Activated T-cell treated with anti-CD3 and anti-CD28 coated beads for 1 hour (primary cell): Measurements from ENCODE around the gene PTPN14.
"Not testable (repeated sequence)": the region's sequence is repeated elsewhere in the genome, so short reads cannot be mapped to it uniquely, and the experiment has no call there.

Source experiments
- DNase-seq: peaks from one replicate; pipeline ENCODE4 v3.0.0-alpha.2; 2020; ENCODE audit warnings: low read depth

Gene PTPN14

DNA sequence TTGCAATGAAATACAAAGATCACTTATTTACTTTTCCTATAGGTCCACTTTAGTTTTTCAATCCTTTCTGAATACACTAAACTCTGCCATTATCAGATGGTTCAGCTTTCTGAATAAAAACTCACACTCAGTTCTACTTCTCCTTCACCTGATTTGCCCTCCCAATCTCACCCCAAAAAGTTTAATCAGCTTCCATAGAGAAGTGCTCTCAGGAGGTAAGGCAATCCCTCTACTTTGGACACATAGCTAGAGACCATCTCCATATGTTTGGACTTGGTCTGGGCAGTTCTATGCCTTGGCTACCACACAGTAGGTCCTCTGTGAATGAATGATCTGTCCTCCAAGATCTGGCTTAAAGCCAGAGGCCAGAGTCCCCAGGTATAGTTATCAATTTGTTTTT, 40.9 kb downstream of the PTPN14 start:
- no peak for DNase-seq

GRCh38 chr1:214509622-214510021, 41.8 kb downstream of the PTPN14 start:
- not testable (repeated sequence) for DNase-seq

DNA sequence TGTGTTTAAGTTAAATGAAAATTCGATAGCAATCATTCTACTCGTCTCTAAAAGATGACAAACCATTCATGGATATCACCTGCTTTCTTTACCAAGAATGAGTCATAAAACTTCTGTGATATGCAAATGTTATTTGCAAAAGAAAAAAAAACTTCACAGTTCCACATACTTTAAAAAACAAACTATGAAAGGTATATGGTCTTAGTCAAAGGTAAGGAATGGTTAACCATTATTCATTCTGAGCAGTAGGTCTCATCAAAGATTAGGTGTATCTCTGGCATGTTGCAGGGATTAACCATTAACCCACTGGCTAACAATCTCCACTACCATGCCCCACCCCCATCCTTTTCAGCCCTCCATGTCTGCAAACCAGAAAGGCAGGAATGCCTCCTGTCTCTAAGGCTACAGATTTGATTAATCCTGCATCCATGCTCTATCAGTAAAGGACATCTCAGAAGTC, 44.4 kb downstream of the PTPN14 start:
- DNase-seq, result no peak

DNA sequence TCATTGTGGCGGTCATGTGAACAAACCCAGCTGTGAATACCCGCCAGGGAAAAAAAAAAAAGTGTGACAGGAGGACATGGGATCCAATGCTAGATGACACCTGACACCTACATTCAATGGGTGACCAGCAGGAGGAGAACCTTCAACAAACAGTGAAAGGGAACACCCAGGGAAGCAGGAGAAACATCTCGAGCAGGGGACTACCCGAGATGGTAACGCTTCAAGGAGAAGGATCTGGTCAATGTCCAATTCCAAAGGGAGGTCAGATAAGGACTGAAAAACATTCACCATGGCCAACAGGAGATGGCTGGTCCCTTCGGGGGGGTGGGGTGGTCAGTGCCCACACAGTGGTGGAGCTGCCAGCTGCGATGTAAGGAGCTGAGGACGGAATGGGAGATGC, 46.3 kb downstream of the PTPN14 start:
- no peak for DNase-seq

GRCh38 chr1:214504330-214504729, 47.1 kb downstream of the PTPN14 start:
- DNase-seq, result no peak

DNA sequence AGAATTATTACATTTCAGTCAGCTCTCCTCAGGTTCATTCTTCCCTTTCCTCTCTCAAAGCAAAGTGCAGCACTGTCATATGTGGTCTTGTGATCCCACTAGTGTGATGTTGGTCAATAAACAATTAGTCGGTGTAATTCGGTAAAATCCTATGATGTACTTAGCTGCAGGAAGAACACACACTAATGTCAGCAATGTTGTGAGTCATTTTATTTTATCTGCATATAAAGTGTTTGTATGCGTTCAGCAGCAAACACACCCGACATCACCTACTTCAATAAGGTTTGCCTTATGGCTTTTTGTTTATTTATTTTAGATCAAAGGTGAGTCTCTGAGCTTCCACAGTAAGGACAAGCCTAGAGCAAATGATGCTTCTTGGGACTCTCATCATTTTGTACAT, 47.8 kb downstream of the PTPN14 start:
- no peak for DNase-seq

DNA sequence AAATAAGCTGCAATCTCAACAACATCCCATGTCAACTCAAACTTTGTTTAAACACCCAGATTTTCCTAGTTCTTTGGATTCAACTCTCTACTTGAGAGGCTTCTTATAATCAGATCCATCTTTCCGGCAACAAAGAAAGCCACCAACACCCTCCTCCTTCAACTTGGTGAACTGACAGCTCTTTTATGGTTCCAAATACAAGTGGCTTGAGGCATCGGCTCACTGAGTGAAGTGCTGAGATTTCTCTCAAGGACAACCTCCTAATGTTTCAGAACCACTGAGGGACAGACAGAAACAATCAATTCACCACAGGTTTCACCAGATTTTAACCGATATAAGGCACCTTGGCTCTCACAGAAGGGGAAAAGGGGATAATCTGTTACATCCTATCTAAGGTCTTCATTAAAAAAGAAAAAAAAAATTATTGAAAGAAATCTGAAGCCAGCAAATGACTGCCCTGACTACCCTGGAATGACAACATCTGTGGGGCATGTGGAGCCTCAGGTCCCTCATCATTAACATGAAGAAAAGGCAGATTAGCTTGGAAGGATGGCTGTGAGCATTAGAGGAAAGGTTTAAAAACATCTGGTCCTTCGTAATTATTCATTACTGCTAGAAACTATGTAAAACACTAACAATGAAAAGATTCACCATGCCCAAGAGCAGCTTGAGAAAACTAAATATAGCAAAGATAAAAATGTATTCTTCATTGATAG, 50.9 kb downstream of the PTPN14 start:
- no peak for DNase-seq

- no peak for DNase-seq
Observed at GRCh38 chr1:214499732-214500131, 51.7 kb downstream of the PTPN14 start.

DNA sequence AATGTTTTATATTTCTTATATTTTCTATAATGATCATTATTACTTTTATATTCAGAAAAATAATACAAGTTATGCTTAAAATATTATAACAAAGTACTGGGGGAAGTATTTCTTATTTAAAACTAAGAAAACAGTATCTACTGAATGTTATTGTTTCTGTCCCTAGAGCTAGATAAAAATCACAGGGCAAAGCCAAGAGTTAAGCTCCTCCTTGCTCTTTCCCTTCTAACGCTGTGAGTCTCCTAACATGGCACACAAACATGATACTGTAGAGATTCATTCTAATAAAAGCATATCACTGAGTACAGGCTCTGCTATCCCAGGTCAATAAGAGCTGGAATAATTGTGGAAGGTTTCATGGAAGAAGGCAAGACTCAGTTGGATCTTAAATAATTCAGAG, 53.4 kb downstream of the PTPN14 start:
- DNase-seq, result no peak

DNA sequence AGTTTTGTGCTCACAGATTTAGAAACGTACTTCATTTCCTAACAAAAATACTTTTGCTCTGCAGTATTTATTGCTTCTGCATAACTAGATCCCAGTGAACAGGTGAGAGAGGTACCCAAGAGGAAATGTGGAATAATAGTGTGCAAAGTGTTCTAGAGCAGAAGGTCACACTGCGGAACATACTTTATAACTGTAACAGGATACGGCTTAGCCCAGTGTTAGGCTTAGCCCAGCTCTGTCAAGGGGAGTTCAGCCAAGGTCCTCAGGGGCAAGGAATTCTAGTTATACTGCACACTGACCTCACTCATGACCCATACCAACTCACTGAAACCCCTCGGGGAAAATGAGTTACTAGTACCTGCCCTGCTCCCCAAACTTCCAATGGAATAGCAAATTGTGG, 55.3 kb downstream of the PTPN14 start:
- DNase-seq, result no peak

DNA sequence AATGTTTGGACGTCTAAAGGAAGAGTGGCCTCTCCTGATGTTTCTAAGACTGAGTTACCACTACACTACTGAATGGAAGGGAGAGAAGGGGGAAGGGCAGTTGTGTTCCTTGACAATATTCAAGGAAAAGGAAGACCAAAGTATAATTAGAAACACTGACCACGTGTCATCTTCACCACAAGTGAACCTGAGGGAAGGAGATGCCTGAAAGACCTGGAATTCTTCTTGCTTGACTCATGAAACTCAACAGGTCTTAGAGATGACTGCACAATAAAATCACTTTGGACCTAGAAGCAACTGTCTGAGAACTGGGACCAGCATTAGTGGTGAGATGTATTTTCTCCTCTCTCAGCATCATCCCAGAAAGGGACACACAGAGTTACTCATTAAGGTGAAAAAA, 56.7 kb downstream of the PTPN14 start:
- no peak for DNase-seq

- not testable (repeated sequence) for DNase-seq
Observed at GRCh38 chr1:214494179-214494578, 57.2 kb downstream of the PTPN14 start.

- no peak for DNase-seq
Observed at GRCh38 chr1:214493126-214493796, 58.1 kb downstream of the PTPN14 start.

- DNase-seq, result no peak
Observed at GRCh38 chr1:214492401-214493075, 58.9 kb downstream of the PTPN14 start.

GRCh38 chr1:214491468-214492146, 59.8 kb downstream of the PTPN14 start:
- DNase-seq, result no peak

- no peak for DNase-seq
Observed at GRCh38 chr1:214485151-214485550, 66.3 kb downstream of the PTPN14 start.

GRCh38 chr1:214483180-214483579, 68.2 kb downstream of the PTPN14 start:
- not testable (repeated sequence) for DNase-seq

- DNase-seq, result not testable (repeated sequence)
Observed at GRCh38 chr1:214481983-214482634, 69.3 kb downstream of the PTPN14 start.

- no peak for DNase-seq
Observed at GRCh38 chr1:214476986-214477870, 74.2 kb downstream of the PTPN14 start.

DNA sequence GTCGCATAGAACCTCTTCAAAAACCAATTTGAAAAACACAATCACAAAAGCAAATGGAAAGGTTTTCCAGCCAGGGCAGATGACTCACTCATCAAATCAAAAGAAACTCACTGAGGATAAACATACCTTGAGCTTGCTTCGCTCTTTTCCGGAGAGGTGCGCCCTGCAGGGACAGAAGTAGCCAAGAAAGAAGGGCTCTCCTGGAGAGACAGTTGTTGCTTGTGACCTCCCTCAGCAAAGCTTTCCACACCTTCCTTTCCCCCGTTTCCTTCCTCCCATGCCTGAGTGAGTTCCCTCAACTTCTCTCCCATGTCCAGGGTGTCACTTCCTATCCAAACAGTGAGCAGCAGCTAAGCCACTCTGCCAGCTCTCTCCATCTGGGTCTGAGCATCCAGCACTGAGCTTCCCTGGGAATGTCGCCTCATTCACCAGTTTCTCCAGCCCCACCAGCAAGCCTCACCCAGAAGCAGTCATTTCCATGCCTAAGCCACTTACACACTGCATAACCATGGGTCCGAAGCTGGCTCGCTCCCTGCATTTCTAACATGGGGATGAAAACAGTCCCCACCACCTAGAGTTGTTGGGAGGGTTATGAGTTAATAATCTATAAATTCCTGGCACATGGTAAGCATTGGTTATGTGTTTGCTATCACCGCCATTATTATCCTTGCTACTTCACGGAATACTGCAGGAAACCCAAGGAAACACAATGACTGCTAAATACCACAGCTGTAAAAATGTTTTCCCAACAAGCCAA, 75.0 kb downstream of the PTPN14 start:
- no peak for DNase-seq
